Chondrocyte (in vitro differentiated cells): Measurements from ENCODE around the gene ZNF701. TPM values are rescaled to one million over a fixed set of nuclear protein-coding genes. Genes with fewer than 3 reads are reported as not detected.

Experiments
- DNase-seq: peaks from one replicate; pipeline ENCODE4 v3.0.0; 2021; ENCODE audit warnings: mixed read lengths, low spot score
- H3K27ac Mint-ChIP-seq: one replicate; pipeline ENCODE4 v1.8.0; 2021; ENCODE audit warnings: mild to moderate bottlenecking, moderate library complexity, mixed read lengths; ENCODE audit not compliant: unreplicated experiment
- H3K27me3 Mint-ChIP-seq: 2 replicates; pipeline ENCODE4 v1.8.0; 2021; ENCODE audit warnings: low read depth, mixed read lengths
- H3K36me3 Mint-ChIP-seq: 2 replicates; pipeline ENCODE4 v1.8.0; 2021; ENCODE audit warnings: low read depth, mixed read lengths
- H3K4me1 Mint-ChIP-seq: 2 replicates; pipeline ENCODE4 v1.8.0; 2021; ENCODE audit warnings: low read depth, mild to moderate bottlenecking, mixed read lengths
- H3K4me3 Mint-ChIP-seq: one replicate; pipeline ENCODE4 v1.8.0; 2021; ENCODE audit warnings: mild to moderate bottlenecking, moderate library complexity, mixed read lengths; ENCODE audit not compliant: unreplicated experiment
- H3K9me3 Mint-ChIP-seq: 2 replicates; pipeline ENCODE4 v1.8.0; 2021; ENCODE audit warnings: low read depth, mixed read lengths
- CTCF ChIP-seq: fragments of 200-600 bp; sonication (generic); IDR thresholded peaks from 2 replicates; pipeline ENCODE4 v1.5.0; 2021; ENCODE audit warnings: antibody characterized with exemption, mild to moderate bottlenecking, moderate library complexity
- long read RNA-seq: library from polyadenylated mRNA; stranded (forward); transcript quantifications from one replicate; pipeline ENCODE4 v2.0.0, GENCODE V29; 2021
- total RNA-seq: library from RNA; stranded (reverse); gene quantifications from 3 replicates; pipeline ENCODE4 v1.2.1, GENCODE V29; 2021

Gene ZNF701
- 10.9 to 15.2 TPM (median 11.3 TPM) in 3 replicates for total RNA-seq
- long read RNA-seq, partial matches to known transcripts = 0 of 5 reads
- long read RNA-seq, other reads (novel, unspliced or antisense) = 1 of 5 reads

GRCh38 chr19:52570000-52570861 lies at the start of gene ZNF701:
Gene ZNF701 (plus strand): TSS chr19:52570287. CDS start chr19:52574148, 3,861 bp downstream.
- H3K9me3 Mint-ChIP-seq = peaks cover 6% of the 10 kb centered on the region
- peak; percentile 67 for TF ChIP-seq CTCF

DNA sequence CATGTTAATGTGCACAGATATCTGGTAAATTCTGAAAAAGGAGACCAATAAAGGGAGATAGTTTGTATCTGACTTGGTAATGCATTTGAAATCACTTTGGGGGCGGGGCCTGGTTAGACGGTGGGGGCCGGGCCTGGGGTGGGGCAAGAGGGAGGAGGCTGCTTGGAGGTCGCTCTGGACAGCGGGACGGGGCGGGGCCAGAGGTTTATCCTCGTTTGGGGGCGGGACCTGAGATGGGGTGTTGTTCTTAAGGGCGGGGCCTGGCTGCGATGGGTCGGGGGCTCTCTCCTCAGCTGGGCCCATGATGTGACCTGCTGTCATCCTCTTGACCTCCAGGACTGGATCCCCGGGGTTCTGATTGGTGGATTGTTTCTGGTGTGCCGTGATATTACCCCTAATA lies 47.5 kb upstream of the ZNF701 start:
- Mint-ChIP-seq H3K27me3 (no peaks in the 10 kb centered on the region), H3K9me3 (peaks cover 15% of the 10 kb centered on the region), H3K4me3 (no peak overlapping the region), H3K4me1 (peaks cover 5% of the 10 kb centered on the region), H3K27ac (no peak overlapping the region), H3K36me3 (no peaks in the 10 kb centered on the region)
- TF ChIP-seq CTCF = no peak
- no peak for DNase-seq

More at GRCh38 chr19:52570000-52570861, at the start of gene ZNF701:
- no peaks in the 10 kb centered on the region for H3K27me3 Mint-ChIP-seq
- H3K27ac Mint-ChIP-seq = peak within 1 kb of the TSS; percentile 99
- peaks cover 26% of the 10 kb centered on the region for H3K36me3 Mint-ChIP-seq
- peak within 1 kb of the TSS; percentile 96 for H3K4me3 Mint-ChIP-seq
- peaks cover 25% of the 10 kb centered on the region for H3K4me1 Mint-ChIP-seq
- peak; percentile 98 for DNase-seq

GRCh38 chr19:52524086-52524485 lies 46.0 kb upstream of the ZNF701 start:
- no peak for TF ChIP-seq CTCF
- Mint-ChIP-seq H3K9me3 (peaks cover 15% of the 10 kb centered on the region), H3K4me3 (no peak overlapping the region), H3K27ac (no peak overlapping the region), H3K27me3 (no peaks in the 10 kb centered on the region), H3K36me3 (no peaks in the 10 kb centered on the region), H3K4me1 (peaks cover 16% of the 10 kb centered on the region)
- no peak for DNase-seq

GRCh38 chr19:52527134-52527955 lies 42.7 kb upstream of the ZNF701 start, which contains the start of gene ZNF808:
Gene ZNF808 (plus strand): TSS chr19:52527668. CDS start chr19:52543285, 15,617 bp downstream.
- Mint-ChIP-seq H3K27me3 (no peaks in the 10 kb centered on the region), H3K9me3 (peaks cover under 1% of the 10 kb centered on the region), H3K27ac (peak within 1 kb of the TSS; percentile 99), H3K4me3 (peak within 1 kb of the TSS; percentile 98), H3K36me3 (no peaks in the 10 kb centered on the region), H3K4me1 (peaks cover 17% of the 10 kb centered on the region)
- peak; percentile 94 for DNase-seq
- peak; percentile 84 for TF ChIP-seq CTCF

- no peak for DNase-seq
- Mint-ChIP-seq H3K4me1 (peaks cover 17% of the 10 kb centered on the region), H3K36me3 (peaks cover 3% of the 10 kb centered on the region), H3K9me3 (no peaks in the 10 kb centered on the region), H3K4me3 (peak overlapping the region; percentile 98), H3K27ac (peak overlapping the region; percentile 99), H3K27me3 (no peaks in the 10 kb centered on the region)
- TF ChIP-seq CTCF = no peak
Observed at GRCh38 chr19:52527956-52528351, 42.1 kb upstream of the ZNF701 start.
